ENCODE results near the gene ARMC7. TPM values are rescaled to one million over a fixed set of nuclear protein-coding genes. Genes with fewer than 3 reads are reported as not detected.

Gene ARMC7
- polyA plus RNA-seq, 1 donor from 2014 or later = 3.7 TPM

DNA sequence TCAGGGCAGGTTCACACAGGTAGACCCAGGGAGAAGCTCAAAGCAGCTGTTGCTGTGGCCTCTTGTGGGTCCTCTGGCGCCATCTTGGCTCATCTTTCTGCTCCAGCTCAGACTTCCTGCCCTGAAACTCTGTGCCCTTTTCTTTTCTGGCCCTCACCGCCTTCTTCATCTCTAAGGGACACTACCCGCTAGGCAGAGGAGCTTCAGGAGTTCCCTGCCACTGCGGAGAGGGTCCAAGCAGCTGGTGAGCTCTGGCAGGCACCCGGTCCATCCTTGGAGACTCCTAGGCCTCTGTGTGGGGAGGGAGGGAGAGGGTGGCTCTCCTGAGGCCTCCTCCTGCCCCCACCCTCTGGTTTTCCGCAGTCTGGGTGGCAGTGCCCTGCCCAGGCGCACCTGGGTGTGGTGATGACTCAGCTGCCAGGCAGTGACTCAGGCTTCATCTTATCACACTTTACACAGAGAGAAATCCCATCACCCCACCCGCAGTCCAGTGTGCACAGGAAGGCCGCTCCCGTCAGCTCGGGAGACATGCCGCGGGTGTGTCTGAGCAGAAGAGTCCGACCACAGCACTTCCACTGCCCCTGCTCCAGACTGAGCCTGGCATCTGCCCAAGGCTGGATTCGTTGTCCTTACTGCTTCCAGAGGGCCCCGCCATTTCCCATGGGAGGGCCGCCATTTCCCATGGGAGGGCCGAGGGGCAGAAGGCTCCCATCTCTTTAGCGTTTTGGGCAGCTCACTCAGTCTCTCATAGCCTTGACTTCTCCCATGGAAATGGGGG is 14.5 kb downstream of the ARMC7 start:
- no peaks in the 10 kb centered on the region for H3K27me3 ChIP-seq (ENCODE audit: insufficient read depth, low read depth, low read length)
- H3K4me2 ChIP-seq (ENCODE audit: low read length) = no peak overlapping the region
- H3K9ac ChIP-seq (ENCODE audit: low read length) = no peak overlapping the region
- H3F3A ChIP-seq (ENCODE audit: insufficient read depth, low read length, poor library complexity, severe bottlenecking) = no peaks in the 10 kb centered on the region
- H3K9me3 ChIP-seq (ENCODE audit: low read length) = no peaks in the 10 kb centered on the region
- no peaks in the 10 kb centered on the region for H3K79me2 ChIP-seq (replicated peaks; ENCODE audit: insufficient read depth, low read length)
- TF ChIP-seq, protein P1, sequence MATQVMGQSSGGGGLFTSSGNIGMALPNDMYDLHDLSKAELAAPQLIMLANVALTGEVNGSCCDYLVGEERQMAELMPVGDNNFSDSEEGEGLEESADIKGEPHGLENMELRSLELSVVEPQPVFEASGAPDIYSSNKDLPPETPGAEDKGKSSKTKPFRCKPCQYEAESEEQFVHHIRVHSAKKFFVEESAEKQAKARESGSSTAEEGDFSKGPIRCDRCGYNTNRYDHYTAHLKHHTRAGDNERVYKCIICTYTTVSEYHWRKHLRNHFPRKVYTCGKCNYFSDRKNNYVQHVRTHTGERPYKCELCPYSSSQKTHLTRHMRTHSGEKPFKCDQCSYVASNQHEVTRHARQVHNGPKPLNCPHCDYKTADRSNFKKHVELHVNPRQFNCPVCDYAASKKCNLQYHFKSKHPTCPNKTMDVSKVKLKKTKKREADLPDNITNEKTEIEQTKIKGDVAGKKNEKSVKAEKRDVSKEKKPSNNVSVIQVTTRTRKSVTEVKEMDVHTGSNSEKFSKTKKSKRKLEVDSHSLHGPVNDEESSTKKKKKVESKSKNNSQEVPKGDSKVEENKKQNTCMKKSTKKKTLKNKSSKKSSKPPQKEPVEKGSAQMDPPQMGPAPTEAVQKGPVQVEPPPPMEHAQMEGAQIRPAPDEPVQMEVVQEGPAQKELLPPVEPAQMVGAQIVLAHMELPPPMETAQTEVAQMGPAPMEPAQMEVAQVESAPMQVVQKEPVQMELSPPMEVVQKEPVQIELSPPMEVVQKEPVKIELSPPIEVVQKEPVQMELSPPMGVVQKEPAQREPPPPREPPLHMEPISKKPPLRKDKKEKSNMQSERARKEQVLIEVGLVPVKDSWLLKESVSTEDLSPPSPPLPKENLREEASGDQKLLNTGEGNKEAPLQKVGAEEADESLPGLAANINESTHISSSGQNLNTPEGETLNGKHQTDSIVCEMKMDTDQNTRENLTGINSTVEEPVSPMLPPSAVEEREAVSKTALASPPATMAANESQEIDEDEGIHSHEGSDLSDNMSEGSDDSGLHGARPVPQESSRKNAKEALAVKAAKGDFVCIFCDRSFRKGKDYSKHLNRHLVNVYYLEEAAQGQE (IDR thresholded peaks at IDR 0.05; ENCODE audit: borderline replicate concordance) = no peak
- TF ChIP-seq, protein P2, sequence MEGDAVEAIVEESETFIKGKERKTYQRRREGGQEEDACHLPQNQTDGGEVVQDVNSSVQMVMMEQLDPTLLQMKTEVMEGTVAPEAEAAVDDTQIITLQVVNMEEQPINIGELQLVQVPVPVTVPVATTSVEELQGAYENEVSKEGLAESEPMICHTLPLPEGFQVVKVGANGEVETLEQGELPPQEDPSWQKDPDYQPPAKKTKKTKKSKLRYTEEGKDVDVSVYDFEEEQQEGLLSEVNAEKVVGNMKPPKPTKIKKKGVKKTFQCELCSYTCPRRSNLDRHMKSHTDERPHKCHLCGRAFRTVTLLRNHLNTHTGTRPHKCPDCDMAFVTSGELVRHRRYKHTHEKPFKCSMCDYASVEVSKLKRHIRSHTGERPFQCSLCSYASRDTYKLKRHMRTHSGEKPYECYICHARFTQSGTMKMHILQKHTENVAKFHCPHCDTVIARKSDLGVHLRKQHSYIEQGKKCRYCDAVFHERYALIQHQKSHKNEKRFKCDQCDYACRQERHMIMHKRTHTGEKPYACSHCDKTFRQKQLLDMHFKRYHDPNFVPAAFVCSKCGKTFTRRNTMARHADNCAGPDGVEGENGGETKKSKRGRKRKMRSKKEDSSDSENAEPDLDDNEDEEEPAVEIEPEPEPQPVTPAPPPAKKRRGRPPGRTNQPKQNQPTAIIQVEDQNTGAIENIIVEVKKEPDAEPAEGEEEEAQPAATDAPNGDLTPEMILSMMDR (IDR thresholded peaks at IDR 0.05; ENCODE audit: poor library complexity, severe bottlenecking) = no peak
- TF ChIP-seq EZH2 (IDR thresholded peaks at IDR 0.05; ENCODE audit: borderline replicate concordance, insufficient read depth, low read length, poor library complexity, severe bottlenecking) (no peak), MXI1 (conservative IDR thresholded peaks at IDR 0.05; ENCODE audit: poor library complexity, severe bottlenecking) (no peak), POLR2AphosphoS5 (IDR thresholded peaks at IDR 0.05) (no peak)
- no peak overlapping the region for H2AFZ ChIP-seq (ENCODE audit: low read depth, low read length)
- no peak overlapping the region for H3K4me3 ChIP-seq (ENCODE audit: low read length)
- H4K20me1 ChIP-seq (ENCODE audit: insufficient read depth) = no peaks in the 10 kb centered on the region
- no peak overlapping the region for H3K27ac ChIP-seq (ENCODE audit: low read length)
- no peaks in the 10 kb centered on the region for H3K36me3 ChIP-seq (ENCODE audit: insufficient read depth, low read length)
- no peaks in the 10 kb centered on the region for H3K9me2 ChIP-seq (ENCODE audit: insufficient read depth, low read length)

- Histone ChIP-seq H4K20me1 (ENCODE audit: insufficient read depth) (no peaks in the 10 kb centered on the region), H3K9me2 (ENCODE audit: insufficient read depth, low read length) (no peaks in the 10 kb centered on the region), H2AFZ (ENCODE audit: low read depth, low read length) (no peak overlapping the region), H3K4me3 (ENCODE audit: low read length) (no peak overlapping the region), H3K27ac (ENCODE audit: low read length) (no peak overlapping the region), H3K79me2 (replicated peaks; ENCODE audit: insufficient read depth, low read length) (no peaks in the 10 kb centered on the region), H3K27me3 (ENCODE audit: insufficient read depth, low read depth, low read length) (no peaks in the 10 kb centered on the region), H3K4me2 (ENCODE audit: low read length) (no peak overlapping the region), H3K9ac (ENCODE audit: low read length) (no peak overlapping the region), H3F3A (ENCODE audit: insufficient read depth, low read length, poor library complexity, severe bottlenecking) (no peaks in the 10 kb centered on the region), H3K36me3 (ENCODE audit: insufficient read depth, low read length) (no peaks in the 10 kb centered on the region), H3K9me3 (ENCODE audit: low read length) (no peaks in the 10 kb centered on the region)
- TF ChIP-seq MXI1 (conservative IDR thresholded peaks at IDR 0.05; ENCODE audit: poor library complexity, severe bottlenecking) (no peak), RAD21 (conservative IDR thresholded peaks at IDR 0.05) (no peak), EZH2 (IDR thresholded peaks at IDR 0.05; ENCODE audit: borderline replicate concordance, insufficient read depth, low read length, poor library complexity, severe bottlenecking) (no peak), TAF1 (IDR thresholded peaks at IDR 0.05; ENCODE audit: low read depth) (no peak), EP300 (conservative IDR thresholded peaks at IDR 0.05; ENCODE audit: poor library complexity, severe bottlenecking) (no peak), POLR2AphosphoS5 (IDR thresholded peaks at IDR 0.05) (no peak), SMC3 (conservative IDR thresholded peaks at IDR 0.05; ENCODE audit: poor library complexity) (no peak)
- TF ChIP-seq, protein P1 (IDR thresholded peaks at IDR 0.05; ENCODE audit: borderline replicate concordance) = no peak
- TF ChIP-seq, protein P2 (IDR thresholded peaks at IDR 0.05; ENCODE audit: poor library complexity, severe bottlenecking) = no peak
Measured at GRCh38 chr17:75124819-75125162, 15.0 kb downstream of the ARMC7 start.

All from neural cell (in vitro differentiated cells).